ENCODE data around the gene PEAK3. TPM values are rescaled to one million over a fixed set of nuclear protein-coding genes. Genes with fewer than 3 reads are reported as not detected.

Gene PEAK3
- total RNA-seq, 1 experiment from 2014 or later, result not detected

GRCh38 chr19:2249880-2250765 is 31.9 kb downstream of the PEAK3 start:
- peaks cover 5% of the 10 kb centered on the region for H3K36me3 ChIP-seq
- no peaks in the 10 kb centered on the region for H3K9me3 ChIP-seq
- no peak overlapping the region for H3K4me3 ChIP-seq
- H3K27me3 ChIP-seq, result no peaks in the 10 kb centered on the region
- DNase-seq, result no peak

DNA sequence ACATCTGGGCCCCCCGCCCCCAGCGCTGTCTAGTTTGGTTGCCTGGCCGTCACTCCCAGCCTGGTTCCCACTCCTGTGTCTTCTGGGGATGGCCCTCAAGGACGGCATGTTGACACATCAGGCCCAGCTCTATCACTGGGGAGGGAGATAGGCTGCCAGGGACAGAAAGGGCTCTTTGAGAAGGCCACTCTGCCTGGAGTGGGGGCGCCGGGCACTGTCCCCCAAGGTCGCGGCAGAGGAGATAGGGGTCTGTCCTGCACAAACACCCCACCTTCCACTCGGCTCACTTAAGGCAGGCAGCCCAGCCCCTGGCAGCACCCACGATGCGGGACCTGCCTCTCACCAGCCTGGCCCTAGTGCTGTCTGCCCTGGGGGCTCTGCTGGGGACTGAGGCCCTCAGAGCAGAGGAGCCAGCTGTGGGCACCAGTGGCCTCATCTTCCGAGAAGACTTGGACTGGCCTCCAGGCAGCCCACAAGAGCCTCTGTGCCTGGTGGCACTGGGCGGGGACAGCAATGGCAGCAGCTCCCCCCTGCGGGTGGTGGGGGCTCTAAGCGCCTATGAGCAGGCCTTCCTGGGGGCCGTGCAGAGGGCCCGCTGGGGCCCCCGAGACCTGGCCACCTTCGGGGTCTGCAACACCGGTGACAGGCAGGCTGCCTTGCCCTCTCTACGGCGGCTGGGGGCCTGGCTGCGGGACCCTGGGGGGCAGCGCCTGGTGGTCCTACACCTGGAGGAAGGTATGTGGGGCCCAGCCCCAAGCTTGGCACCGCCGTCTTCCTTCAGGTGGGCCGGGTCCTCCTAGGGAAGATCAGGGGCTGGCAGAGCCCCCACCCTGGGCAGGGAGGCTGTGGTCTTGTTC is 32.7 kb downstream of the PEAK3 start, which contains the start of gene AMH:
TSS of gene AMH (plus strand) at position 314 of the 857 bp plus-strand sequence. CDS start at position 324, 10 bp downstream.
- Histone ChIP-seq H3K9me3 (no peaks in the 10 kb centered on the region), H3K4me3 (no peak within 1 kb of the TSS), H3K27me3 (no peaks in the 10 kb centered on the region), H3K36me3 (peaks cover 9% of the 10 kb centered on the region)
- no peak for DNase-seq

GRCh38 chr19:2248136-2249009 is 33.6 kb downstream of the PEAK3 start:
- peaks cover 12% of the 10 kb centered on the region for H3K36me3 ChIP-seq
- H3K27me3 ChIP-seq, result no peaks in the 10 kb centered on the region
- no peaks in the 10 kb centered on the region for H3K9me3 ChIP-seq
- H3K4me3 ChIP-seq, result no peak overlapping the region
- DNase-seq, result no peak

GRCh38 chr19:2247433-2248101 is 34.4 kb downstream of the PEAK3 start:
- DNase-seq, result no peak

DNA sequence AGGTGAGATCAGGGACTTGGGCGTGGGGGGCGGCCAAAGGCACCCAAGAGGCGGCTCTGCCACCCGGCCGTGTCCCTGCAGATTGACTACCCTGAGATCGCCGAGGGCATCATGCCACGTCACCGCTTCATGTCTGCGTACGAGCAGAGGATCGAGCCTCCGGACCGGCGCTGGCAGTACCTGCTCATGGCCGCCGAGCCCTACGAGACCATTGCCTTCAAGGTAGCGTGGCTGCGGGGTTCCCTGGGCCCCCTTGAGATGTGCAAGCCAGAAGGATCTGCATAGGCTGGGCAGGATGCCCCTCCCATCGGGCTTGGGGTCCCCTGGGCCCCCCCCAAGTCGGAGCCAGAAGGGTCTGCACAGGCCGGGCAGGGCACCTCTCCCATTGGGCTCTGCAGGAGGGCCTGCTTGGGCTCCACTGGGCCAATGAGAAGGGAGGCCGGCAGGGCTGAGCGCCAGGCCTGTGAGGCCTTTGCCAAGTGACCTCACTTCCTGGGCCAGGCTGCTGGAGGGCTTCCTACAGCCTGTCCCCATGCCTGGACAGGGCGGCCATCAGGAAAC is 35.1 kb downstream of the PEAK3 start:
- no peaks in the 10 kb centered on the region for H3K9me3 ChIP-seq
- DNase-seq, result peak; percentile 68
- no peak overlapping the region for H3K4me3 ChIP-seq
- peaks cover 16% of the 10 kb centered on the region for H3K36me3 ChIP-seq
- H3K27me3 ChIP-seq, result no peaks in the 10 kb centered on the region

More at GRCh38 chr19:2247433-2248101, 34.4 kb downstream of the PEAK3 start:
- no peak overlapping the region for H3K4me3 ChIP-seq
- H3K9me3 ChIP-seq, result no peaks in the 10 kb centered on the region
- H3K27me3 ChIP-seq, result no peaks in the 10 kb centered on the region
- H3K36me3 ChIP-seq, result peaks cover 16% of the 10 kb centered on the region

GRCh38 chr19:2246014-2246620 is 35.9 kb downstream of the PEAK3 start:
- no peaks in the 10 kb centered on the region for H3K9me3 ChIP-seq
- peaks cover 16% of the 10 kb centered on the region for H3K36me3 ChIP-seq
- no peak for DNase-seq
- no peaks in the 10 kb centered on the region for H3K27me3 ChIP-seq
- no peak overlapping the region for H3K4me3 ChIP-seq

GRCh38 chr19:2245273-2245672 is 36.7 kb downstream of the PEAK3 start:
- no peak overlapping the region for H3K4me3 ChIP-seq
- no peak for DNase-seq
- H3K36me3 ChIP-seq, result peaks cover 22% of the 10 kb centered on the region
- H3K9me3 ChIP-seq, result no peaks in the 10 kb centered on the region
- H3K27me3 ChIP-seq, result no peaks in the 10 kb centered on the region

DNA sequence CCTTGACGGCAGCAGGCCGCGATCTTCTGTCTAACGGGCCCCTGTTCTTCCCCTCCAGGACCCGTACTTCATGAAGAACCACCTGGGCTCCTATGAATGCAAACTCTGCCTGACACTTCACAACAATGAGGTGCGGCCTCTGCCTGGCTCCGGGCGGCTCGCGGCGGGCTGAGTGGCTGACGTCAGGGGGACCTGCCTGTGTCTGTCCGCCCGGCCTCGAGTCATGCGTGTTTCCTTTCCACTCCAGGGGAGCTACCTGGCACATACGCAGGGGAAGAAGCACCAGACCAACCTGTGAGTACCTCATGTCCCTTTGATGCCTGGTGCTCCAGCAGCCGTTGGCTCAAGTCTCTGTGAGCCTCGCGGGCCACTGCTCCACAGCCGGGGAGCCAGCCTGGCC is 37.5 kb downstream of the PEAK3 start:
- H3K27me3 ChIP-seq, result no peaks in the 10 kb centered on the region
- DNase-seq, result no peak
- H3K9me3 ChIP-seq, result no peaks in the 10 kb centered on the region
- H3K36me3 ChIP-seq, result peaks cover 22% of the 10 kb centered on the region
- no peak overlapping the region for H3K4me3 ChIP-seq

DNA sequence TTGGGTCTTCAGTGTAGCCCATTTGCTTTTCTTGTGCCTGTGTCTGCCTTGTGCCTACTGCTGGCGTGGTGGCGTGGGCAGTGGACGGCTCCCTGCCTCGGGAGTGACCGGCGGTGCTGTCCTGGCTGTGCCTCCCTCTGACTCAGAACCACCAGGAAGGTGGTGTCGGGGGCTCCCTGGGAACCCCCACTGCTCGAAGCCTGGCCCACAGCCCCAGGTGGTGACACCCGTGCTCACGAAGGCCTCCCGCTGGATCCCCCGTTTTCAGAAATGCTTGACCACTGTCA is 37.9 kb downstream of the PEAK3 start:
- no peak for DNase-seq
- H3K27me3 ChIP-seq, result no peaks in the 10 kb centered on the region
- H3K4me3 ChIP-seq, result no peak overlapping the region
- H3K36me3 ChIP-seq, result peaks cover 22% of the 10 kb centered on the region
- H3K9me3 ChIP-seq, result no peaks in the 10 kb centered on the region

DNA sequence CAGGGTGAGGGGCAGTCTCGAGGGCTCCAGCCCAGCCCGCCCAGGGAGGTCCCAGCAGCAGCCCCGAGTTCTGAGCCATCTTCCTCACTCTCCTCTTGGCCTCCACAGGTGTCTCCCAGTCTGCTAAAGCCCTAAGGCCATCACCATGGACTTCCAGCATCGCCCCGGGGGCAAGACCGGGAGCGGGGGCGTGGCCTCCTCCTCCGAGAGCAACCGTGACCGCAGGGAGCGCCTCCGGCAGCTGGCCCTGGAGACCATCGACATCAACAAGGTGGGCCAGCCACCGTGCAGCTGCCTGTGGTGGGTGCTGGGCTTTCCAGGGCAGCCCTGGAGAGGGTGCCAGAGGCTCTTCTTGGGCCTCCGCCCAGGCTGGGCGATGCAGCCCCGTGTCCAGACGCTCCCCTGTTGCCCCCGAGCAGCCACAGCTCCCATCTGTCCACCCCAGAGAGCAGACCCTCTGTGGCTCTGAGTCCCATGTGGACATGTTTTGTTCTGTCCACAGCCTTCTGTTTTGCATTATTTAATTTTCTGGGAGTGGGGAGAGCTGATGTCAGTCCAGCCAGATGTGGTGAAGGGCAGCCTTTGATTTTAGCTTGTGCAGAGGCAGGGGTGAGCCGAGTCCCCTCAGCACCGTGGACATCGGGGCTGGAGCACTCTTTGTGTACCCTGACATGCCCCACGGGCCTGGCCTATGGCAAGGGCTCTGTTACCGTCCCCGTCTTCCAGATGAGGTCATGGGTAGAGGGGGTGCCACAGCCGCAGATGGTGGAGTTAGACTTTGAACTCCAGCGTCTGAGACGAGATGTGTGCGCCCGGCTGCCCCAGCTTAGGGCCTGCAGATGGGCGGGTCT is 38.5 kb downstream of the PEAK3 start:
- DNase-seq, result no peak
- H3K36me3 ChIP-seq, result peaks cover 22% of the 10 kb centered on the region
- no peaks in the 10 kb centered on the region for H3K27me3 ChIP-seq
- no peak overlapping the region for H3K4me3 ChIP-seq
- no peaks in the 10 kb centered on the region for H3K9me3 ChIP-seq

- Histone ChIP-seq H3K36me3 (peaks cover 28% of the 10 kb centered on the region), H3K9me3 (no peaks in the 10 kb centered on the region), H3K4me3 (no peak overlapping the region), H3K27me3 (no peaks in the 10 kb centered on the region)
- DNase-seq, result no peak
These were observed 39.2 kb downstream of the PEAK3 start for GRCh38 chr19:2242816-2243215.

- Histone ChIP-seq H3K27me3 (no peaks in the 10 kb centered on the region), H3K9me3 (no peaks in the 10 kb centered on the region), H3K4me3 (no peak overlapping the region), H3K36me3 (peaks cover 31% of the 10 kb centered on the region)
- no peak for DNase-seq
These were observed 39.9 kb downstream of the PEAK3 start for GRCh38 chr19:2242092-2242537.

- Histone ChIP-seq H3K36me3 (peaks cover 26% of the 10 kb centered on the region), H3K27me3 (no peaks in the 10 kb centered on the region), H3K4me3 (no peak overlapping the region), H3K9me3 (no peaks in the 10 kb centered on the region)
- DNase-seq, result no peak
These were observed 40.9 kb downstream of the PEAK3 start for GRCh38 chr19:2240881-2241760.

Measured in MG63 (cell line).